ENCODE data around the gene P2RX3. TPM values are rescaled to one million over a fixed set of nuclear protein-coding genes. Genes with fewer than 3 reads are reported as not detected.

P2RX3 gene
- total and polyA plus RNA-seq, 2 experiments from 2014 or later, result 0.15 to 0.35 TPM

GRCh38 chr11:57303990-57304579 is 34.1 kb upstream of the P2RX3 start (continued):
- no peak for TF ChIP-seq ZNF462 (CRISPR knock-in tag; IDR thresholded peaks at IDR 0.05)
- TF ChIP-seq CREB1 (CRISPR knock-in tag; IDR thresholded peaks at IDR 0.05; ENCODE audit: low read depth), result no peak
- no peak for TF ChIP-seq JUNB (IDR thresholded peaks at IDR 0.05; ENCODE audit: unreplicated experiment)

GRCh38 chr11:57305523-57305922 is 32.6 kb upstream of the P2RX3 start:
- Mint-ChIP-seq H3K9me3 (no peaks in the 10 kb centered on the region; the same call in 2 of the 3 replicates), H3K36me3 (ENCODE audit: low read depth) (peaks cover 83% of the 10 kb centered on the region), H3K27ac (no peak overlapping the region), H3K4me1 (peaks cover 42% of the 10 kb centered on the region), H3K27me3 (ENCODE audit: insufficient read depth, low read depth, poor library complexity) (peaks cover 21% of the 10 kb centered on the region), H3K4me3 (no peak overlapping the region)
- Histone ChIP-seq H3K36me3 (ENCODE audit: insufficient read depth) (peaks cover 27% of the 10 kb centered on the region), H3K27ac (ENCODE audit: low read depth) (no peak overlapping the region), H4K20me1 (replicated peaks; ENCODE audit: insufficient read depth) (peaks cover 20% of the 10 kb centered on the region), H3K4me2 (no peak overlapping the region), H3K4me3 (no peak overlapping the region), H3K27me3 (ENCODE audit: insufficient read depth) (no peaks in the 10 kb centered on the region), H2AFZ (no peak overlapping the region), H3K9me2 (ENCODE audit: insufficient read depth) (no peaks in the 10 kb centered on the region), H3K4me1 (ENCODE audit: insufficient read depth) (peaks cover 2% of the 10 kb centered on the region), H3F3A (replicated peaks; ENCODE audit: low read depth) (peaks cover 2% of the 10 kb centered on the region; the same call in 1 of the 2 replicates), H3K79me2 (replicated peaks; ENCODE audit: insufficient read depth) (peaks cover 48% of the 10 kb centered on the region)
- no peak for ATAC-seq
- no peak for TF ChIP-seq EZH2phosphoT487 (IDR thresholded peaks at IDR 0.05; ENCODE audit: unreplicated experiment)
- TF ChIP-seq EZH2 (IDR thresholded peaks at IDR 0.05; ENCODE audit: low read depth, unreplicated experiment), result no peak
- TF ChIP-seq CTCF (conservative IDR thresholded peaks at IDR 0.05; ENCODE audit: low read depth in 2 of 2), result no peak
- TF ChIP-seq STAT1 (IDR thresholded peaks at IDR 0.05; ENCODE audit: unreplicated experiment), result no peak
- TF ChIP-seq CREB1 (CRISPR knock-in tag; IDR thresholded peaks at IDR 0.05; ENCODE audit: low read depth), result no peak
- TF ChIP-seq REST (IDR thresholded peaks at IDR 0.05; ENCODE audit: unreplicated experiment), result no peak
- TF ChIP-seq ZNF331 (CRISPR knock-in tag; IDR thresholded peaks at IDR 0.05; ENCODE audit: low read depth), result no peak
- DNase-seq (ENCODE audit: low spot score), result no peak
